NCI-H187 (cell line): ENCODE measurements around the gene ZDHHC11.

Experiments used
- DNase-seq, 2 experiments: peaks; one replicate each; lab custom pipeline; 2025; lab: John Stamatoyannopoulos, UW

ZDHHC11 gene

GRCh38 chr5:850511-851006, at the start of gene ZDHHC11:
Gene ZDHHC11 (minus strand): TSS chr5:850986. CDS start chr5:850602, 384 bp downstream.
- DNase-seq, result no peak

GRCh38 chr5:893711-894110, 42.9 kb upstream of the ZDHHC11 start:
- DNase-seq, result no peak

- DNase-seq, result no peak
These were observed 42.3 kb upstream of the ZDHHC11 start for GRCh38 chr5:893137-893506.

GRCh38 chr5:892394-893136, 41.8 kb upstream of the ZDHHC11 start, which contains the start of the genes BRD9 and TRIP13:
Gene BRD9 (minus strand): TSS chr5:892801. CDS start chr5:892657, 144 bp downstream.
Gene TRIP13 (plus strand): TSS chr5:892884. CDS start chr5:892999, 115 bp downstream.
- peak; percentile 22 to 81 for DNase-seq

- no peak for DNase-seq
These were observed 41.1 kb upstream of the ZDHHC11 start for GRCh38 chr5:891837-892393.

- DNase-seq, result no peak
These were observed 40.5 kb upstream of the ZDHHC11 start for GRCh38 chr5:891117-891836.

GRCh38 chr5:889075-889710, 38.4 kb upstream of the ZDHHC11 start:
- no peak for DNase-seq

GRCh38 chr5:888638-889035, 37.9 kb upstream of the ZDHHC11 start:
- DNase-seq, result no peak

GRCh38 chr5:887947-888637, 37.3 kb upstream of the ZDHHC11 start:
- DNase-seq, result no peak

GRCh38 chr5:886716-887325, 36.0 kb upstream of the ZDHHC11 start:
- peak in 1 of 2 experiments; percentile 8 for DNase-seq

GRCh38 chr5:886036-886435, 35.2 kb upstream of the ZDHHC11 start:
- DNase-seq, result peak in 1 of 2 experiments; percentile 74

GRCh38 chr5:885529-885928, 34.7 kb upstream of the ZDHHC11 start:
- DNase-seq, result peak; percentile 78 to 81

- no peak for DNase-seq
These were observed 34.3 kb upstream of the ZDHHC11 start for GRCh38 chr5:885127-885442.

GRCh38 chr5:884345-885126, 33.8 kb upstream of the ZDHHC11 start:
- DNase-seq, result no peak

GRCh38 chr5:883475-884181, 32.8 kb upstream of the ZDHHC11 start:
- DNase-seq, result no peak

- DNase-seq, result no peak
These were observed 31.7 kb upstream of the ZDHHC11 start for GRCh38 chr5:882253-883183.

GRCh38 chr5:881551-881935, 30.8 kb upstream of the ZDHHC11 start:
- DNase-seq, result no peak

- no peak for DNase-seq
These were observed 30.2 kb upstream of the ZDHHC11 start for GRCh38 chr5:880816-881550.
